IMR-90 (cell line): ENCODE measurements around the gene ZNF521. TPM values are rescaled to one million over a fixed set of nuclear protein-coding genes. Genes with fewer than 3 reads are reported as not detected.

Experiments
- ATAC-seq: fragments of 200-7000 bp; cut with Tn5 transposase; 2 replicates; pipeline ENCODE4 v1.9.1; 2020; ENCODE audit warnings: low read depth, mild to moderate bottlenecking, moderate library complexity
- BruUV-seq: library from RNA; stranded (reverse); fragments of 400-500 nt; replicated peaks from 2 replicates; lab custom pipeline; 2021; lab: Mats Ljungman, UMichigan
- CTCF ChIA-PET: fragments of 300-600 bp; formaldehyde crosslinking; extraction: SDS; loops from one replicate; lab custom pipeline; 2021; ENCODE audit warnings: antibody characterized with exemption; lab: Yijun Ruan, JAX
- POLR2A ChIA-PET: fragments of 300-600 bp; sonication (Branson Sonifier 250); formaldehyde crosslinking; loops from one replicate; lab custom pipeline; 2022; ENCODE audit warnings: antibody characterized with exemption; ENCODE audit not compliant: unreplicated experiment; lab: Charles Lee
- DNase-seq: peaks from one replicate; pipeline ENCODE4 v3.0.0; 2013
- H2AFZ ChIP-seq: replicated peaks from 2 replicates; pipeline ENCODE3; 2013; ENCODE audit warnings: low read length, mild to moderate bottlenecking; ENCODE audit not compliant: poor library complexity
- H2AK5ac ChIP-seq: 2 replicates; pipeline ENCODE4 v1.6.1; 2013; ENCODE audit warnings: low read depth, low read length, inconsistent platforms
- H2AK9ac ChIP-seq: replicated peaks from 2 replicates; pipeline ENCODE3; 2013; ENCODE audit warnings: mild to moderate bottlenecking, low read depth, low read length, moderate library complexity; ENCODE audit not compliant: poor library complexity
- H2BK120ac ChIP-seq: 2 replicates; pipeline ENCODE4 v1.6.1; 2013; ENCODE audit warnings: low read depth, low read length, inconsistent platforms
- H2BK15ac ChIP-seq: 3 replicates; pipeline ENCODE4 v1.6.1; 2013; ENCODE audit warnings: low read depth, low read length, inconsistent platforms
- H2BK20ac ChIP-seq: 2 replicates; pipeline ENCODE4 v1.6.1; 2013; ENCODE audit warnings: low read depth, mild to moderate bottlenecking, inconsistent platforms, low read length, moderate library complexity
- H2BK5ac ChIP-seq: 2 replicates; pipeline ENCODE4 v1.6.1; 2013; ENCODE audit warnings: mild to moderate bottlenecking, low read depth, low read length, inconsistent platforms; ENCODE audit not compliant: poor library complexity, severe bottlenecking
- H3K14ac ChIP-seq: replicated peaks from 2 replicates; pipeline ENCODE4 v1.6.1; 2013; ENCODE audit warnings: low read depth, low read length, inconsistent platforms
- H3K18ac ChIP-seq: 2 replicates; pipeline ENCODE4 v1.6.1; 2013; ENCODE audit warnings: low read depth, low read length, control low read depth
- H3K23ac ChIP-seq: 2 replicates; pipeline ENCODE4 v1.6.1; 2013; ENCODE audit warnings: low read depth, low read length, inconsistent platforms
- H3K27ac ChIP-seq: 2 replicates; pipeline ENCODE4 v1.5.1; 2013; ENCODE audit warnings: mild to moderate bottlenecking, control low read depth, low read length; ENCODE audit not compliant: insufficient read depth
- H3K27me3 ChIP-seq: 2 replicates; pipeline ENCODE4 v1.6.1; 2013; ENCODE audit warnings: low read length; ENCODE audit not compliant: control insufficient read depth, insufficient read depth
- H3K36me3 ChIP-seq: 2 replicates; pipeline ENCODE4 v1.6.1; 2013; ENCODE audit warnings: low read length, mixed read lengths; ENCODE audit not compliant: control insufficient read depth, insufficient read depth
- H3K4ac ChIP-seq: 2 replicates; pipeline ENCODE4 v1.6.1; 2013; ENCODE audit warnings: low read depth, low read length, inconsistent platforms
- H3K4me1 ChIP-seq: 2 replicates; pipeline ENCODE4 v1.6.1; 2013; ENCODE audit warnings: low read length, mixed read lengths; ENCODE audit not compliant: control insufficient read depth, insufficient read depth
- H3K4me2 ChIP-seq: 2 replicates; pipeline ENCODE4 v1.6.1; 2013; ENCODE audit warnings: low read depth, mild to moderate bottlenecking, control low read depth, low read length, moderate library complexity
- H3K4me3 ChIP-seq: 2 replicates; pipeline ENCODE4 v1.5.1; 2013; ENCODE audit warnings: low read depth, mild to moderate bottlenecking, control low read depth, low read length, moderate library complexity; ENCODE audit not compliant: insufficient read depth
- H3K56ac ChIP-seq: 2 replicates; pipeline ENCODE4 v1.6.1; 2013; ENCODE audit warnings: low read length, inconsistent platforms; ENCODE audit not compliant: insufficient read depth; ENCODE audit errors: extremely low read depth
- H3K79me1 ChIP-seq, 2 experiments: 2 replicates each; pipeline ENCODE4 v1.6.1; 2013; ENCODE audit warnings: low read length in 2 of 2, inconsistent platforms in 1 of 2, low read depth in 1 of 2
- H3K9ac ChIP-seq: 2 replicates; pipeline ENCODE4 v1.6.1; 2013; ENCODE audit warnings: low read depth, low read length, control low read depth
- H3K9me1 ChIP-seq: 2 replicates; pipeline ENCODE4 v1.6.1; 2013; ENCODE audit warnings: low read length, inconsistent platforms; ENCODE audit not compliant: insufficient read depth
- H3K9me3 ChIP-seq: 2 replicates; pipeline ENCODE4 v1.6.1; 2013; ENCODE audit warnings: low read length; ENCODE audit not compliant: control insufficient read depth, insufficient read depth
- H4K20me1 ChIP-seq: 2 replicates; pipeline ENCODE4 v1.6.1; 2013; ENCODE audit warnings: low read length, inconsistent platforms; ENCODE audit not compliant: insufficient read depth
- H4K5ac ChIP-seq: 2 replicates; pipeline ENCODE4 v1.6.1; 2013; ENCODE audit warnings: mild to moderate bottlenecking, low read depth, low read length, control low read depth
- H4K8ac ChIP-seq, 2 experiments: 2 replicates each; pipeline ENCODE4 v1.6.1; 2013; ENCODE audit warnings: low read depth in 2 of 2, low read length in 2 of 2, control low read depth in 1 of 2, inconsistent platforms in 1 of 2
- H4K91ac ChIP-seq: 2 replicates; pipeline ENCODE4 v1.6.1; 2013; ENCODE audit warnings: low read depth, low read length, inconsistent platforms; ENCODE audit not compliant: insufficient read depth
- BHLHE40 ChIP-seq: fragments of 150-350 bp; IDR thresholded peaks from 2 replicates; pipeline ENCODE4 v1.6.1; 2016; ENCODE audit warnings: mild to moderate bottlenecking, low read depth, low read length
- CEBPB ChIP-seq: IDR thresholded peaks from 2 replicates; pipeline ENCODE4 v1.6.1; 2012; ENCODE audit warnings: low read depth, low read length, improper control_type of control experiment
- CHD1 ChIP-seq: IDR thresholded peaks from 2 replicates; pipeline ENCODE4 v1.6.1; 2012; ENCODE audit warnings: low read depth, low read length, improper control_type of control experiment
- MAFK ChIP-seq: IDR thresholded peaks from 2 replicates; pipeline ENCODE4 v1.6.1; 2012; ENCODE audit warnings: low read depth, low read length, improper control_type of control experiment
- MAZ ChIP-seq: IDR thresholded peaks from 2 replicates; pipeline ENCODE4 v1.6.1; 2012; ENCODE audit warnings: low read depth, mild to moderate bottlenecking, low read length, improper control_type of control experiment, moderate library complexity, borderline replicate concordance
- MXI1 ChIP-seq: IDR thresholded peaks from 2 replicates; pipeline ENCODE4 v1.6.1; 2012; ENCODE audit warnings: low read depth, mild to moderate bottlenecking, low read length, moderate library complexity, borderline replicate concordance
- NFE2L2 ChIP-seq: fragments of 150-350 bp; IDR thresholded peaks from 2 replicates; pipeline ENCODE4 v1.6.1; 2016; ENCODE audit warnings: low read depth, mild to moderate bottlenecking, low read length
- POLR2A ChIP-seq: IDR thresholded peaks from 2 replicates; pipeline ENCODE4 v1.6.1; 2012; ENCODE audit warnings: mild to moderate bottlenecking, low read depth, low read length
- RAD21 ChIP-seq: IDR thresholded peaks from 2 replicates; pipeline ENCODE4 v1.6.1; 2012; ENCODE audit warnings: low read length, improper control_type of control experiment
- RFX5 ChIP-seq: IDR thresholded peaks from 2 replicates; pipeline ENCODE4 v1.8.0; 2012; ENCODE audit warnings: low read depth, mild to moderate bottlenecking, low read length, moderate library complexity
- SMC3 ChIP-seq: fragments of 150-350 bp; IDR thresholded peaks from 2 replicates; pipeline ENCODE4 v1.6.1; 2016; ENCODE audit warnings: low read depth, mild to moderate bottlenecking, antibody characterized with exemption, low read length, moderate library complexity
- dilution Hi-C: fragments of 300-500 bp; cut with HindIII; formaldehyde crosslinking; loops from one replicate; pipeline ENCODE4 v1.14.3; 2018; ENCODE audit warnings: low sequenced_read_pairs; ENCODE audit not compliant: unreplicated experiment
- in situ Hi-C: fragments of 300-500 bp; cut with MboI; formaldehyde crosslinking; loops from 3 replicates; pipeline ENCODE4 v1.14.3; 2019; ENCODE audit warnings: low sequenced_read_pairs, inconsistent platforms, mixed read lengths
- intact Hi-C: fragments of 100-400 bp; cut with micrococcal nuclease; formaldehyde crosslinking; loops from 2 replicates; pipeline ENCODE4 v1.10.0; 2022
- polyA plus RNA-seq, 3 experiments: library from polyadenylated mRNA; depleted of rRNA; stranded (reverse); fragments of >200 nt; gene quantifications; 2 replicates each; pipeline ENCODE4 v1.2.3, GENCODE V29; 2012; ENCODE audit warnings: low replicate concordance in 1 of 3
- total RNA-seq: library from RNA; depleted of rRNA; stranded (reverse); fragments of >200 nt; gene quantifications from 2 replicates; pipeline ENCODE4 v1.2.3, GENCODE V29; 2012
- TF ChIP-seq, protein P1 (sequence below): fragments of 150-350 bp; IDR thresholded peaks from 2 replicates; pipeline ENCODE4 v1.6.1; 2017; ENCODE audit warnings: mild to moderate bottlenecking, antibody characterized with exemption, low read length, low read depth
- TF ChIP-seq, protein P2 (sequence below): fragments of 150-350 bp; IDR thresholded peaks from 2 replicates; pipeline ENCODE4 v1.6.1; 2016; ENCODE audit warnings: low read depth, mild to moderate bottlenecking, low read length, moderate library complexity, borderline replicate concordance

The ZNF521 gene
- total and polyA plus RNA-seq, 2 of the 4 experiments (the other 2 are of a cell fraction): 21.5 to 59.3 TPM

DNA sequence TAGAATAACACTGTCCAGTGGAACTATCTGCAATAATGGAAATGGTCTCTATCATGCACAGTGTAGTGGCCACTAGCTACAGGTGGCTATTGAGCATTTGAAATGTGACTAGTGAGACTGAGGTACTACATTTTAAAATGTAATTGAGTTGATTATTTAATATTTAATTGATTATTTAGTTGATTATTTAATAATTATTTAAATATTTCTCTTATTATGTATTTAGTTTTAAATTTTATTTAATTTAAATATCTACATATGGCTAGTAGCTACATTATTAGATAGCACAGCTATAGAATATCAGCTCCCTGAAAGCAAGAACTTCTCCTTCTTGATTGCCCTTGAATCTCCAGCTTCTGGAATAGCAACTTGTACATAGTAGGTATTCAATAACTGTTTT, 12.8 kb upstream of the ZNF521 start:
- H4K20me1 ChIP-seq: no peaks in the 10 kb centered on the region
- H3K9me3 ChIP-seq: no peaks in the 10 kb centered on the region
- dilution Hi-C loops (no loop called here), in situ Hi-C loops (loop anchor here (25.0 kb wide), 1 partner anchor 473 kb away; no protein-coding TSS in a partner anchor), intact Hi-C loops (no loop called here)
- H3K4me3 ChIP-seq: no peak overlapping the region
- BruUV-seq: no TSS peak
- peaks cover 1% of the 10 kb centered on the region; the same call in 1 of the 2 replicates for H3K27me3 ChIP-seq
- no peak overlapping the region for H4K91ac ChIP-seq
- H3K4me1 ChIP-seq: no peaks in the 10 kb centered on the region
- H4K8ac ChIP-seq: no peak overlapping the region
- H2BK5ac ChIP-seq: no peak overlapping the region
- H2AK5ac ChIP-seq: no peak overlapping the region
- no peaks in the 10 kb centered on the region for H3K79me1 ChIP-seq
- H3K14ac ChIP-seq: no peak overlapping the region
- H2AK9ac ChIP-seq: no peak overlapping the region
- H3K56ac ChIP-seq: no peak overlapping the region
- no peak overlapping the region for H3K23ac ChIP-seq
- no peak for DNase-seq
- H4K5ac ChIP-seq: no peak overlapping the region
- no peak overlapping the region for H2AFZ ChIP-seq
- no peak for TF ChIP-seq RAD21
- no peak for TF ChIP-seq SMC3
- TF ChIP-seq, protein P1, sequence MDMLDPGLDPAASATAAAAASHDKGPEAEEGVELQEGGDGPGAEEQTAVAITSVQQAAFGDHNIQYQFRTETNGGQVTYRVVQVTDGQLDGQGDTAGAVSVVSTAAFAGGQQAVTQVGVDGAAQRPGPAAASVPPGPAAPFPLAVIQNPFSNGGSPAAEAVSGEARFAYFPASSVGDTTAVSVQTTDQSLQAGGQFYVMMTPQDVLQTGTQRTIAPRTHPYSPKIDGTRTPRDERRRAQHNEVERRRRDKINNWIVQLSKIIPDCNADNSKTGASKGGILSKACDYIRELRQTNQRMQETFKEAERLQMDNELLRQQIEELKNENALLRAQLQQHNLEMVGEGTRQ: no peak
- no peak for TF ChIP-seq MAFK
- TF ChIP-seq MXI1: no peak
- TF ChIP-seq RFX5: no peak
- no peak for TF ChIP-seq CHD1
- no peak for TF ChIP-seq CEBPB
- TF ChIP-seq BHLHE40: no peak
- TF ChIP-seq NFE2L2: no peak
- TF ChIP-seq, protein P2, sequence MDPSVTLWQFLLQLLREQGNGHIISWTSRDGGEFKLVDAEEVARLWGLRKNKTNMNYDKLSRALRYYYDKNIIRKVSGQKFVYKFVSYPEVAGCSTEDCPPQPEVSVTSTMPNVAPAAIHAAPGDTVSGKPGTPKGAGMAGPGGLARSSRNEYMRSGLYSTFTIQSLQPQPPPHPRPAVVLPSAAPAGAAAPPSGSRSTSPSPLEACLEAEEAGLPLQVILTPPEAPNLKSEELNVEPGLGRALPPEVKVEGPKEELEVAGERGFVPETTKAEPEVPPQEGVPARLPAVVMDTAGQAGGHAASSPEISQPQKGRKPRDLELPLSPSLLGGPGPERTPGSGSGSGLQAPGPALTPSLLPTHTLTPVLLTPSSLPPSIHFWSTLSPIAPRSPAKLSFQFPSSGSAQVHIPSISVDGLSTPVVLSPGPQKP: no peak
- TF ChIP-seq MAZ: no peak
- no peak for TF ChIP-seq POLR2A
- no peaks in the 10 kb centered on the region for H3K36me3 ChIP-seq
- no peak overlapping the region for H3K4ac ChIP-seq
- no peak overlapping the region for H3K18ac ChIP-seq
- no peaks in the 10 kb centered on the region for H3K9me1 ChIP-seq
- no peak overlapping the region for H2BK20ac ChIP-seq
- no peak overlapping the region for H3K4me2 ChIP-seq
- no peak overlapping the region for H3K27ac ChIP-seq
- POLR2A ChIA-PET: no interaction called here
- H3K9ac ChIP-seq: no peak overlapping the region
- no peak for ATAC-seq
- H2BK15ac ChIP-seq: no peak overlapping the region
- CTCF ChIA-PET: no interaction called here
- H2BK120ac ChIP-seq: no peak overlapping the region
